K562 (cell line): ENCODE results near the gene IRGQ. TPM values are rescaled to one million over a fixed set of nuclear protein-coding genes. Genes with fewer than 3 reads are reported as not detected.

ENCODE experiments used
- BRD4 ChIP-seq: fragments of 200-600 bp; sonication (generic); IDR thresholded peaks from 2 replicates; pipeline ENCODE4 v1.6.1; 2017; ENCODE audit warnings: inconsistent platforms
- CHD4 ChIP-seq: fragments of 200-600 bp; sonication (generic); IDR thresholded peaks from 3 replicates; pipeline ENCODE4 v1.6.1; 2012; ENCODE audit warnings: low read depth, mild to moderate bottlenecking, mixed read lengths, low read length, inconsistent platforms; ENCODE audit not compliant: insufficient read depth, insufficient replicate concordance, poor library complexity, severe bottlenecking
- GATAD2A ChIP-seq: fragments of 450-650 bp; IDR thresholded peaks from 2 replicates; pipeline ENCODE4 v1.6.1; 2017
- HMG20B ChIP-seq: fragments of 250-450 bp; sonication (Bioruptor Pico); IDR thresholded peaks from 2 replicates; pipeline ENCODE4 v1.5.0; 2021; ENCODE audit warnings: mild to moderate bottlenecking
- HNRNPK ChIP-seq: fragments of 200-400 bp; formaldehyde crosslinking; IDR thresholded peaks from one replicate; pipeline ENCODE4 v1.6.1; 2018; ENCODE audit warnings: mild to moderate bottlenecking, low read depth, low read length; ENCODE audit not compliant: poor library complexity, severe bottlenecking
- KDM1A ChIP-seq, 2 experiments: fragments of 450-650 bp; IDR thresholded peaks; 2 replicates each; pipeline ENCODE4 v1.6.1; 2016; ENCODE audit warnings: mild to moderate bottlenecking in 2 of 2
- PCBP1 ChIP-seq: fragments of 200-400 bp; formaldehyde crosslinking; IDR thresholded peaks from 2 replicates; pipeline ENCODE4 v1.6.1; 2018; ENCODE audit warnings: mild to moderate bottlenecking, low read depth, low read length; ENCODE audit not compliant: poor library complexity, severe bottlenecking
- RCOR1 ChIP-seq, 2 experiments: IDR thresholded peaks; 2 replicates each; pipeline ENCODE4 v1.6.1; 2012; ENCODE audit warnings: low read depth in 2 of 2, low read length in 2 of 2, borderline replicate concordance in 1 of 2, improper control_type of control experiment in 1 of 2
- SMAD4 ChIP-seq: fragments of 250-450 bp; sonication (Bioruptor Pico); conservative IDR thresholded peaks from 2 replicates; pipeline ENCODE4 v1.8.0; 2021; ENCODE audit warnings: inconsistent platforms, mild to moderate bottlenecking, moderate library complexity
- SNRNP70 ChIP-seq: fragments of 200-400 bp; formaldehyde crosslinking; optimal IDR thresholded peaks from 2 replicates; pipeline ENCODE3; 2017; ENCODE audit warnings: low read depth, low read length
- THRAP3 ChIP-seq: fragments of 450-650 bp; IDR thresholded peaks from 2 replicates; pipeline ENCODE4 v1.6.1; 2016; ENCODE audit warnings: mild to moderate bottlenecking, inconsistent platforms, borderline replicate concordance
- ZNF184 ChIP-seq: sonication (generic); formaldehyde crosslinking; IDR thresholded peaks from 2 replicates; pipeline ENCODE4 v1.5.0; 2020; ENCODE audit warnings: missing genetic modification reagents
- polyA plus RNA-seq, 8 experiments: library from polyadenylated mRNA; depleted of rRNA in 4 of 8; stranded (reverse) in 5 of 8; unstranded in 3 of 8; fragments of >200 nt; fragmentation: Nextera tagmentation in 2 of 8; fragmentation: Illumina TruSeq in 1 of 8; extraction: Ambion mirVana in 2 of 8; extraction: Trizol in 1 of 8; gene quantifications; 2 replicates each; pipeline versions ENCODE4 v1.2.1 to v1.2.3, GENCODE V29; 2011 to 2014; ENCODE audit warnings: inconsistent platforms in 1 of 8, missing spikeins in 1 of 8
- total RNA-seq, 7 experiments: library from RNA; depleted of rRNA in 6 of 7; stranded (reverse); fragments of >200 nt in 6 of 7; fragmentation: Illumina TruSeq in 2 of 7; extraction: Trizol in 2 of 7; gene quantifications; 2 replicates each; pipeline versions ENCODE4 v1.2.1 to v1.2.3, GENCODE V29; 2011 to 2021; ENCODE audit warnings: low replicate concordance in 1 of 7
- TF ChIP-seq, protein P1 (sequence below), 2 experiments: fragments of 450-650 bp; IDR thresholded peaks; 2 replicates each; pipeline ENCODE4 v1.6.1; 2016; ENCODE audit warnings: mild to moderate bottlenecking in 2 of 2, borderline replicate concordance in 1 of 2, low read depth in 1 of 2, moderate library complexity in 1 of 2
- TF ChIP-seq, protein P2 (sequence below): sonication (generic); formaldehyde crosslinking; IDR thresholded peaks from 2 replicates; pipeline ENCODE4 v1.8.0; 2022; ENCODE audit warnings: mild to moderate bottlenecking, missing genetic modification reagents

IRGQ gene
- total and polyA plus RNA-seq, 9 of the 15 experiments (the other 6 are each of a cell fraction or from before 2014, with no cell fraction given) = 3.5 to 19.2 (median 7.9) TPM

DNA sequence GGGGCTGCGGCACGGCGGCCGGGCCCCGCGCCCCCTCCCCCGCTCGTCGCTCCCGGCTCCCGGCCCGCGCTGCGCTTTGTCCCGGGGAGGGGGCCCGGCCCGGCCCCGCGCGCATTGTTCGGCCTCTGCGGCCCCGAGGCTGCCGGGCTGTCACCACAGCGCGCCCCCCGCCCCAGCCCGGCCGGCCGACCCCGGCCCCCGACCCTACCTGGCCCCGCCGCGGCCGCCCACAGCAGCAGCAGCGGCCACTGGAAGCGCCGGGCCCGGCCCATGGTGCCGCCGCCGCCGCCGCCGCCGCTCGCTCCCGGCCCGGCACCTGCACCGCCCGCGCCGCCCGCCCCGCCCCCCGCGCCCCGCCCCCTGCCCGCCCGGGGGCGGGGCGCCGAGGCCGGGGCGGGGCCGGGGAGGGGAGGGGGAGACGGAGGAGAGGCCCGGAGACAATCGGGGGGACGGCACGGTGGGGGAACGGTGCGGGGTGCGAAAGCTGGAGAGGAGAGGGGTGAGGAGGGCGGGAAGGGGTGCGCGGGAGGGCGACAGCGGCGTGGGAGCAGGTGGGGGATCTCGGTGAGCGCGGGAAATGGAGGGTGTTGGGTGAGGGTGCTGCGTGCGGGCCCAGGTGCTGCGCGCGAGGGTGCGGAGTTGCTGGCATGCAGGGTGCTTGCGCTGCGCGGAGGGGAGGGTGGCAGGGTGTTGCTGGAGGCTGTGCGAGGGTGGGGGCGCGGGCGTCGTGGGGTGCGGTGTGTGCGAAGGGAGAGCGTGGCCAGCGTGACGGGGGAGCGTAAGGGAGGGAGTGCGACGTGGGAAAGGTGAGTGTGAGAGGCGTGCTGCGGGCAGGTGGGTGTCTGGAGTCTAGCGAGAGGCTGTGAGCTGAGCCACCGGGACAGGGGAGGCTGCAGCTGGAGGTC, 43.8 kb upstream of the IRGQ start, which contains the start of gene CADM4 (continued):
- TF ChIP-seq, protein P1, sequence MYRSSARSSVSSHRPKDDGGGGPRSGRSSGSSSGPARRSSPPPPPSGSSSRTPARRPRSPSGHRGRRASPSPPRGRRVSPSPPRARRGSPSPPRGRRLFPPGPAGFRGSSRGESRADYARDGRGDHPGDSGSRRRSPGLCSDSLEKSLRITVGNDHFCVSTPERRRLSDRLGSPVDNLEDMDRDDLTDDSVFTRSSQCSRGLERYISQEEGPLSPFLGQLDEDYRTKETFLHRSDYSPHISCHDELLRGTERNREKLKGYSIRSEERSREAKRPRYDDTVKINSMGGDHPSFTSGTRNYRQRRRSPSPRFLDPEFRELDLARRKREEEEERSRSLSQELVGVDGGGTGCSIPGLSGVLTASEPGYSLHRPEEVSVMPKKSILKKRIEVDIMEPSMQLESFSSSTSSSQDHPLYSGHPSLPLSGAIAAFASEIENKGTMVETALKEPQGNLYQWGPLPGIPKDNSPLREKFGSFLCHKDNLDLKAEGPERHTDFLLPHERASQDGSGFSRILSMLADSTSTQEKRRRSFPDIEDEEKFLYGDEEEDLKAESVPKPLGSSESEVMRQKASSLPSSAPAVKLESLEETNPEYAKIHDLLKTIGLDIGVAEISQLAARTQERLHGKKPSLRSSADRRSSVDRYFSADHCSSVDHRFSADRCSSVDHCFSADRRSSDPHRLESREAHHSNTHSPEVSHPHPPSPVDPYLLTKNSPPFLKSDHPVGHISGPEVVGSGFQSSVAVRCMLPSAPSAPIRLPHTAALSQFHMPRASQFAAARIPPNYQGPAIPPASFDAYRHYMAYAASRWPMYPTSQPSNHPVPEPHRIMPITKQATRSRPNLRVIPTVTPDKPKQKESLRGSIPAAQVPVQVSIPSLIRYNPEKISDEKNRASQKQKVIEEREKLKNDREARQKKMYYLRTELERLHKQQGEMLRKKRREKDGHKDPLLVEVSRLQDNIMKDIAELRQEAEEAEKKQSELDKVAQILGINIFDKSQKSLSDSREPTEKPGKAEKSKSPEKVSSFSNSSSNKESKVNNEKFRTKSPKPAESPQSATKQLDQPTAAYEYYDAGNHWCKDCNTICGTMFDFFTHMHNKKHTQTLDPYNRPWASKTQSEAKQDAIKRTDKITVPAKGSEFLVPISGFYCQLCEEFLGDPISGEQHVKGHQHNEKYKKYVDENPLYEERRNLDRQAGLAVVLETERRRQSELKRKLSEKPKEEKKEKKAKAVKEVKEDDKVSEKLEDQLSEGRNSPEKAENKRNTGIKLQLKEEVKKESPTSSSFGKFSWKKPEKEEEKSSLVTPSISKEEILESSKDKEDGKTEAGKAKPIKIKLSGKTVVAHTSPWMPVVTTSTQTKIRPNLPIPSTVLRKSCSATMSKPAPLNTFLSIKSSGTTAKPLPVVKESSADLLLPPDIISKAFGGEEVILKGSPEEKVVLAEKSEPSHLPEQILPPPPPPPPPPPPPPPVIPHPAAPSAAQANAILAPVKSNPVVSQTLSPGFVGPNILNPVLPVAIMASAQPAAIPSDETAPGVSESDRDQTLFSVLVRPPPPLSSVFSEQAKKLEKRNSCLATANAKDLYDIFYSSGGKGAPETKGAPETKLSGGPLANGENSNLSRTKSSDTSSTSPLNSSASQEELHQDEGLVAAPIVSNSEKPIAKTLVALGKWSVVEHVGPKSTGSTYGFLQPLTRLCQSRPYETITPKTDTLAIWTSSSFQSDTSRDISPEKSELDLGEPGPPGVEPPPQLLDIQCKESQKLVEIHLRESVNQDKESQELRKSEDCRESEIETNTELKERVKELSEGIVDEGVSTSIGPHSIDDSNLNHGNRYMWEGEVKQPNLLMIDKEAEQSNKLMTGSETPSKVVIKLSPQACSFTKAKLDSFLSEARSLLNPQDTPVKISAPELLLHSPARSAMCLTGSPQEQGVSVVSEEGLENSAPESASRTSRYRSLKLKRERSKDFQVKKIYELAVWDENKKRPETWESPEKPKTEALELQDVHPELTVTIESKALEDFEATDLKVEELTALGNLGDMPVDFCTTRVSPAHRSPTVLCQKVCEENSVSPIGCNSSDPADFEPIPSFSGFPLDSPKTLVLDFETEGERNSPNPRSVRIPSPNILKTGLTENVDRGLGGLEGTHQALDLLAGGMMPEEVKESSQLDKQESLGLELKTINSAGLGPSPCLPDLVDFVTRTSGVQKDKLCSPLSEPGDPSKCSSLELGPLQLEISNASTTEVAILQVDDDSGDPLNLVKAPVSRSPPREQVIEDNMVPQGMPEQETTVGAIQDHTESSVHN (IDR thresholded peaks at IDR 0.05; ENCODE audit: borderline replicate concordance in 1 of 2, low read depth in 1 of 2) = no peak
- TF ChIP-seq THRAP3 = no peak
- TF ChIP-seq, protein P2, sequence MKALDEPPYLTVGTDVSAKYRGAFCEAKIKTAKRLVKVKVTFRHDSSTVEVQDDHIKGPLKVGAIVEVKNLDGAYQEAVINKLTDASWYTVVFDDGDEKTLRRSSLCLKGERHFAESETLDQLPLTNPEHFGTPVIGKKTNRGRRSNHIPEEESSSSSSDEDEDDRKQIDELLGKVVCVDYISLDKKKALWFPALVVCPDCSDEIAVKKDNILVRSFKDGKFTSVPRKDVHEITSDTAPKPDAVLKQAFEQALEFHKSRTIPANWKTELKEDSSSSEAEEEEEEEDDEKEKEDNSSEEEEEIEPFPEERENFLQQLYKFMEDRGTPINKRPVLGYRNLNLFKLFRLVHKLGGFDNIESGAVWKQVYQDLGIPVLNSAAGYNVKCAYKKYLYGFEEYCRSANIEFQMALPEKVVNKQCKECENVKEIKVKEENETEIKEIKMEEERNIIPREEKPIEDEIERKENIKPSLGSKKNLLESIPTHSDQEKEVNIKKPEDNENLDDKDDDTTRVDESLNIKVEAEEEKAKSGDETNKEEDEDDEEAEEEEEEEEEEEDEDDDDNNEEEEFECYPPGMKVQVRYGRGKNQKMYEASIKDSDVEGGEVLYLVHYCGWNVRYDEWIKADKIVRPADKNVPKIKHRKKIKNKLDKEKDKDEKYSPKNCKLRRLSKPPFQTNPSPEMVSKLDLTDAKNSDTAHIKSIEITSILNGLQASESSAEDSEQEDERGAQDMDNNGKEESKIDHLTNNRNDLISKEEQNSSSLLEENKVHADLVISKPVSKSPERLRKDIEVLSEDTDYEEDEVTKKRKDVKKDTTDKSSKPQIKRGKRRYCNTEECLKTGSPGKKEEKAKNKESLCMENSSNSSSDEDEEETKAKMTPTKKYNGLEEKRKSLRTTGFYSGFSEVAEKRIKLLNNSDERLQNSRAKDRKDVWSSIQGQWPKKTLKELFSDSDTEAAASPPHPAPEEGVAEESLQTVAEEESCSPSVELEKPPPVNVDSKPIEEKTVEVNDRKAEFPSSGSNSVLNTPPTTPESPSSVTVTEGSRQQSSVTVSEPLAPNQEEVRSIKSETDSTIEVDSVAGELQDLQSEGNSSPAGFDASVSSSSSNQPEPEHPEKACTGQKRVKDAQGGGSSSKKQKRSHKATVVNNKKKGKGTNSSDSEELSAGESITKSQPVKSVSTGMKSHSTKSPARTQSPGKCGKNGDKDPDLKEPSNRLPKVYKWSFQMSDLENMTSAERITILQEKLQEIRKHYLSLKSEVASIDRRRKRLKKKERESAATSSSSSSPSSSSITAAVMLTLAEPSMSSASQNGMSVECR (CRISPR knock-in tag) = no peak
- TF ChIP-seq KDM1A (IDR thresholded peaks at IDR 0.05) = no peak
- TF ChIP-seq HNRNPK = peak; percentile 78
- TF ChIP-seq PCBP1 = peak; percentile 49
- TF ChIP-seq SNRNP70 = no peak
- no peak for TF ChIP-seq RCOR1 (IDR thresholded peaks at IDR 0.05; ENCODE audit: borderline replicate concordance in 1 of 2, low read depth in 2 of 2, low read length in 2 of 2)
- no peak for TF ChIP-seq HMG20B (CRISPR knock-in tag)
- no peak for TF ChIP-seq SMAD4 (CRISPR knock-in tag)
- peak; percentile 72; the same call in 1 of the 2 replicates for TF ChIP-seq GATAD2A
- no peak for TF ChIP-seq CHD4
- no peak for TF ChIP-seq ZNF184 (CRISPR knock-in tag)
- TF ChIP-seq BRD4 = no peak
